Skeletal muscle satellite cell (primary cell): ENCODE results near the gene ZNF536.
"Not testable (repeated sequence)": the region's sequence is repeated elsewhere in the genome, so short reads cannot be mapped to it uniquely, and the experiment has no call there.

Experiments used
- H3K27me3 ChIP-seq: 2 replicates; pipeline ENCODE4 v1.7.0; 2013; ENCODE audit warnings: low read length; ENCODE audit not compliant: control insufficient read depth, insufficient read depth
- H3K36me3 ChIP-seq: 2 replicates; pipeline ENCODE4 v1.7.0; 2013; ENCODE audit warnings: mild to moderate bottlenecking, control low read depth, low read length; ENCODE audit not compliant: insufficient read depth
- H3K4me1 ChIP-seq: 2 replicates; pipeline ENCODE4 v1.7.0; 2013; ENCODE audit warnings: low read length; ENCODE audit not compliant: control insufficient read depth, insufficient read depth
- H3K4me2 ChIP-seq: 2 replicates; pipeline ENCODE4 v1.7.0; 2013; ENCODE audit warnings: mild to moderate bottlenecking, low read length
- H3K4me3 ChIP-seq: 2 replicates; pipeline ENCODE4 v1.7.0; 2013; ENCODE audit warnings: low read length
- H3K9ac ChIP-seq: 2 replicates; pipeline ENCODE4 v1.7.0; 2013; ENCODE audit warnings: mild to moderate bottlenecking, low read depth, low read length, moderate library complexity
- H3K9me3 ChIP-seq: replicated peaks from 2 replicates; pipeline ENCODE4 v1.7.0; 2013; ENCODE audit warnings: mild to moderate bottlenecking, control low read depth, low read length

Gene ZNF536

DNA sequence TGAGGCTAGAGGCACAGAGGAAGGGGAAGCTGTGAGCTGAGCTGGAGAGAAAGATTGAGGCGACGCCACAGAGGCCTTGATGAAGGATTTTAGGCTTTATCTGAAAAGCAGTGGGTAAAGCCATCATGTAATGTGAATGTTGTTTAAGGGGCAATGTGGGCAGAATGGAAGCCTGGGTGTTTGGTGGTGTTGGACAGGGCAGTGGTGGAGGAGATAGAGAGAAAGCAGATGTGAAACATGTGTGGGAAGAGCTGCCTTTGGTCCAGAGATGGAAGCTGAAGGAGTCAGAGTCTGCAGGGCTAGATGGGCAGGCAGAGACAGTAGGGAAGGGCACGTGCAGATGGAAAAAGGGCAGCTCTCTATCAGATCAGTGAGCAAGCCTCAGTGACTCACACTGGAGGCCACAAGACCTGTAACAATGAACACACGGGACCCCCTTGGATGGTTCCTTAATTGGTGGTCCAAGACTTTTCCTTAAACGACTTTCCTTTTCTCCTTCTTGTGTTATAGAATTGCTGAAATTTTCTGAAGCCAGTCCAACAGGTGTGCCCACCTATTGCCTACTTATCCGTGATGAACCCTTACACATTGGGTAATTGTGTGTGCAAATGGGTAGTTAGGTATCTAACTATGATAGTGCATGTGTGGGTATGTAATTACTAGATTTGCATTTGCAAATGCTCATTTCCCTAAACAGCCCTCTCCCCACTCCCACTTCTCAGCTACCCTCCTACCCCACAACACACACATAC lies 21.7 kb downstream of the ZNF536 start:
- H3K9ac ChIP-seq = no peak overlapping the region
- H3K27me3 ChIP-seq = no peaks in the 10 kb centered on the region
- H3K4me3 ChIP-seq = no peak overlapping the region
- H3K4me1 ChIP-seq = no peaks in the 10 kb centered on the region
- peaks cover 2% of the 10 kb centered on the region for H3K9me3 ChIP-seq
- H3K4me2 ChIP-seq = no peak overlapping the region
- no peaks in the 10 kb centered on the region for H3K36me3 ChIP-seq

DNA sequence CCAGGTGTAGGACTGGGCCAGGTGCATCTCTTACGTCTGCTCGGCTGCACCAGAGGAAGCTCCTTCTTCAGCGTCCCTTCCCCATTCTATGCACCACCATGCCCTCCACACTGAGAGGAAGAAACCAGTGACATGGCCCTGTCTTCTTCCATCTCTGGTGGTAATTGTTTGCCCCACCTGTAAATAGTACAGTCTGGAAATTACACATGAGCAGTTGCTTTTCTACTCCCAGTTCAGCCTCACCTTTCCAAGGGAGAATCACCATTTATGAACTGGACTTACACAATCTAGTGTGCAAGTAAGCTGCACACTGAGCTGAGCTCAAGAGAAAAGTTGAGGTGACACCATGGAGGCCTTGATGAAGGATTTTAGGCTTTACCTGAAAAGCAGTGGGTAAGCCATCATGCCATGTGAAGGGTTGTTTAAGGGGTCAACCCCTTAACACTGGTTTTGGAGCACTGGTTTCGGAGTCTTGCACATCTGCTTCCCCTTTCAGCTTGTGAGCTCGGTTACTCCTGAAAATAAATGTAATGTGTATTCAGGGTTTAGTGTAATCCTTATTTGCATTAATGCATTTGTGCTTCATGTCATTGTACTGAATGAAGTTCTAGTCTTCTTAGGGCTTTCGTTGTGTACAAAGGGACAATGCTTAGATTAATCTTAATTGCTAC lies 22.4 kb downstream of the ZNF536 start:
- Histone ChIP-seq H3K4me3 (no peak overlapping the region), H3K36me3 (no peaks in the 10 kb centered on the region), H3K4me1 (no peaks in the 10 kb centered on the region), H3K27me3 (no peaks in the 10 kb centered on the region), H3K4me2 (no peak overlapping the region), H3K9ac (no peak overlapping the region), H3K9me3 (no peaks in the 10 kb centered on the region)

DNA sequence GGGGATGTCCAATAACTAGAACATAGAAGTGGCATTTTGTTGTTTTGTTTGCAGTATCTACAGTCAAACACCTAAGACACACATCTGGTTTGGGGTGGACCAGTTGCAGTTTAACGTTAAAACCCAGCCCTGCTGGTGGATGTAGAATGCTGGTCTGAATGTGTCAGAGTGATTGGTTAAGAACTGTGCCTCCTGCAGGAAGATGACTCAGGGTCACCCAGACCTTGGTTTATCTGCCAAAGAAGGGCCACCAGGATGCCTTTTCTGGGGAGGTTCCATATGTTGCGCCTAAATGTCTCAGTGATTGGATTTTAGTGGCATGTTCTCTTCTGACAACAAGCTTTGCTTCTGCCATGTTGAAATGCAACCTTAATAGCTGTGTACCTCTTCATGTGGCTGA lies 23.1 kb downstream of the ZNF536 start:
- H3K4me2 ChIP-seq = no peak overlapping the region
- H3K9me3 ChIP-seq = no peaks in the 10 kb centered on the region
- no peaks in the 10 kb centered on the region for H3K4me1 ChIP-seq
- H3K36me3 ChIP-seq = no peaks in the 10 kb centered on the region
- no peak overlapping the region for H3K9ac ChIP-seq
- no peaks in the 10 kb centered on the region for H3K27me3 ChIP-seq
- H3K4me3 ChIP-seq = no peak overlapping the region

DNA sequence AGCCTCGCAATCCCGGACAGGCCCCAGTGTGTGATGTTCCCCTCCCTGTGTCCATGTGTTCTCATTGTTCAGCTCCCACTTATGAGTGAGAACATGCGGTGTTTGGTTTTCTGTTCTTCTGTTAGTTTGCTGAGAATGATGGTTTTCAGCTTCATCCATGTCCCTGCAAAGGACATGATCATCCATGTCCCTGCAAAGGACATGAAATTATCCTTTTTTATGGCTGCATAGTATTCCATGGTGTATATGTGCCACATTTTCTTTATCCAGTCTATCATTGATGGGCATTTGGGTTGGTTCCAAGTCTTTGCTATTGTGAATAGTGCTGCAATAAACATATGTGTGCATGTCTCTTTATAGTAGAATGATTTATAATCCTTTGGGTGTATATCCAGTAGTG lies 26.4 kb downstream of the ZNF536 start:
- H3K36me3 ChIP-seq, H3K4me2 ChIP-seq: not testable (repeated sequence)

DNA sequence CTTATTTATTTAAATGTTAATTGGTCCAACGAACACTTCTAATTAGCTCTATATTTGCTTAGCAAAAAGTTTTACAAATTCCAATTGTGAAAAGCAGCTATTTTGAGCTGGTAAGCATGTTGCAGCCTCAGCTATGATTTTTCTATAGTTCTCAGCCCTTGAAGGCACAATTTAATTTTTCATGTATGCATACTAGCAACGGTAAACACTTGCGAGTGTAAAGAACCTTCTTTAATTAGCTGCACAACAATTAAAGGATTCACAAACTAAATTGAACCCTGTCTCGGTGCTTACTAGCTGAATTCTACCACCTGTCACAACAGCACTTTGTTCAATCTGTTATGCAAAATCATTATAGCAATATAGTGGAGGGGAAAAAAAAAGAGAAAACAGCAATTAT lies 29.8 kb downstream of the ZNF536 start:
- Histone ChIP-seq H3K9ac (no peak overlapping the region), H3K4me2 (no peak overlapping the region), H3K9me3 (no peaks in the 10 kb centered on the region), H3K4me3 (no peak overlapping the region), H3K36me3 (no peaks in the 10 kb centered on the region), H3K4me1 (no peaks in the 10 kb centered on the region), H3K27me3 (no peaks in the 10 kb centered on the region)

More for the DNA sequence above, 26.4 kb downstream of the ZNF536 start:
- not testable (repeated sequence) for H3K27me3 ChIP-seq, H3K9ac ChIP-seq, H3K4me3 ChIP-seq, H3K4me1 ChIP-seq, H3K9me3 ChIP-seq

DNA sequence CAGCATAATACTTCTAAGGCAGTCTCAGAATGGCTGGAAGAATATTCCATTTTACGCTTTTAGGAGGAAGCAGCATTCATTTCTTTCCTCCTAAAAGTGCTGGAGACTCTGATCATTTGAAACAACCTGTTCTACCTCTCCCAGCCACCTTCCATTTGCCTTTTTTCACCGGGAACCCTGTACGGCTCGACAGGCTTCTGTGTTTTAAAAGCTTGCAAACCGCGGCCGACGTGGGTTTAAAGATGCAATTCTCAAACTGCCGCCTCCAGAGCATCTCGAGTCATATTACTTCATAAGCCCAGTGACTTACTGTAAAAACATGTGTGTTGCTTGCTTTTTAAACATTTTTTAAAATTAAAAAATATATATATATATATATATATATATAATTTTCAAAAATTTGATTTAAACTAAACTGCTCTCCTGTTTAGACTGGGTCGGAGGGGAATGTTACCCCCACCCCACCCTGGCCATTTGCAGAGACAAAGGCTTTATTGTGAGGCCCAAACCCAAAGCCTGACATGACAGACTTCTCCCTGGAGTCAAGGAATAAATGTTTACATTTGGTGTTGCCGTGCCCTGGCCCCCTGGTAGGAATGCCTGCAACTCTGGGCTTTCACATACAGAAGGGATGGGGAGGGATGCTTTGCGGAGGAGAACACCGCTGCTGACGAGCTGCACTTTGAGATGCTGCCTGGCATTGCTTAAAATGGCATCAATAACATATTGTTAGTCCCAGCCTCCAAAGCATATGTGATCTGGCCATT lies 30.4 kb downstream of the ZNF536 start:
- no peaks in the 10 kb centered on the region for H3K27me3 ChIP-seq
- H3K4me3 ChIP-seq = no peak overlapping the region
- H3K36me3 ChIP-seq = no peaks in the 10 kb centered on the region
- no peak overlapping the region for H3K9ac ChIP-seq
- no peaks in the 10 kb centered on the region for H3K9me3 ChIP-seq
- H3K4me2 ChIP-seq = no peak overlapping the region
- no peaks in the 10 kb centered on the region for H3K4me1 ChIP-seq

DNA sequence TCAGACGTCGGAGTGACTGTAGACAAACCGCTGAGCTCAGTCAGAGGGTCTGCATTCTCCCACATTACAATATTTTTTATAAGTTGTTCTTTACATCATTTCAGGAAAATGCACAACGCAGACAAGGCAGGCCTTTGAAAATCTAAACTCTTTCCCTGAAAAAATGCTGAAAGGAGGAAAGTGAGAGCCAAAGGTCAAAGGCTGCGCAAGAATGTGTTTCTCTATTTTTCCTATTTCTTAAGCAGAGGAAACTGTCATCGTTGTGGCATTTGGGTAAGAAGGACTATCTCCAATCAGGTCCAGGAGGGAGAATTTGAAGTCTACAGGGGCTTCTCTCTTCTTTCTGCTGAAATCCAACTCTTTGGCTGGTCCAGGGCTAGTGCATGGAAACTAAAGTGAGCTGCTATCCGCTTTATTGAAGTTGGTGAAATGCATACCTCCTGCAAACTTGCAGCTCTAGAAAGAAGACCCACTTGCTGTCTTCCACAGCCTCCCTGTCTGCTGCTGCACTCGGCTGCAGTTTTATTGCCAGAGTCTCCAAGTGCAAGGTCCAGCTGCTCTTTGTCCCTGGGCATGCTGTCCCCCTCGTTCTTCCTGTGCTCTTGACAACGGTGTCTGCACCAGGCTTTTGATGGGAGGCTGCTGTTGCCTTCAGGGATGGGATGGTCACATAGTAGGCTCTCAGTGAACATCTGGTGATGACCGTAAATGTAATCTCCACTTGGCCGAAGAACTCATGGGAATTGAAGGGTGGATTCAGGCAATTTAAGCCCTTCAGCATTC lies 31.2 kb downstream of the ZNF536 start:
- Histone ChIP-seq H3K4me2 (no peak overlapping the region), H3K36me3 (no peaks in the 10 kb centered on the region), H3K27me3 (no peaks in the 10 kb centered on the region), H3K4me3 (no peak overlapping the region), H3K9me3 (no peaks in the 10 kb centered on the region), H3K9ac (no peak overlapping the region), H3K4me1 (no peaks in the 10 kb centered on the region)

DNA sequence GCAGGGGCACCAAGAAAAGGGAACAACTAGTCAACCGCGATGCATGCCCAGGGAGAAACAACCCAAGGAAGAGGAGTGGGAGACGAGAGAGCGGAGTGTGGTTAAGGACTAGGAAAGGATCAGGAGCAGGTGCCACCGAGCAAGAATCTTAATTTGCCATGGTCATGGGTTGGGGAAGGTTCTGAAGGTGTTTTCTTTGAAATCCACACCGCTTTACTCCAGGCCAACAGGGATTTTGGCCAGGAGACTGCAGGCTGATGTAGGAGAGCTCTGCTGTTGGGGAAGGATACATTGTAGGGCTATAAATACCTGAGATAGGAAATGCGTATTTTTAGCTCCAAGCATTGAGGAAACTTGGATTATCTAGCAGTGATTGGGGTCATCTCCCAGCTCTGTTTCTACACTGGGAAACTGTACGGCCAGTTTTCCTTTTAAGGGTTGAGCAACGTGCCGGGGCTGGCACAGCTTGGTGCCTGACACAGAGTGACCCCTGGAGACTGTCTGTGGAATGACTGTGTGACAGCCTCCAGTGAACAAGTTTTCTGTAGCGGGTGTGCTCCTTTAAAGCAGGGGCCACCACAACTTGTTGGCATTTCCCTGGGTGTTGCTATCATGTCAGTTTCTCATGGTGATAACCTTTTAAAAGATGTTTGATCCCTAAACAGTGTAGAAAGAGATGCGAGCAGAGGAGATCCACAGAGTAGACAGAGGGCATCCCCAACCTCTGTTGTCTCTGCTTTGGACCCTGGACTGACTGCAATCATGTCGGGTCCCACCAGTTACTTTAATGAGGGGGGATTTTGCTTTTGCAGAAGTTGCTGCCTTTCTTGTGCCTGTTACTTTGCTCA lies 34.3 kb downstream of the ZNF536 start:
- H3K36me3 ChIP-seq = no peaks in the 10 kb centered on the region

DNA sequence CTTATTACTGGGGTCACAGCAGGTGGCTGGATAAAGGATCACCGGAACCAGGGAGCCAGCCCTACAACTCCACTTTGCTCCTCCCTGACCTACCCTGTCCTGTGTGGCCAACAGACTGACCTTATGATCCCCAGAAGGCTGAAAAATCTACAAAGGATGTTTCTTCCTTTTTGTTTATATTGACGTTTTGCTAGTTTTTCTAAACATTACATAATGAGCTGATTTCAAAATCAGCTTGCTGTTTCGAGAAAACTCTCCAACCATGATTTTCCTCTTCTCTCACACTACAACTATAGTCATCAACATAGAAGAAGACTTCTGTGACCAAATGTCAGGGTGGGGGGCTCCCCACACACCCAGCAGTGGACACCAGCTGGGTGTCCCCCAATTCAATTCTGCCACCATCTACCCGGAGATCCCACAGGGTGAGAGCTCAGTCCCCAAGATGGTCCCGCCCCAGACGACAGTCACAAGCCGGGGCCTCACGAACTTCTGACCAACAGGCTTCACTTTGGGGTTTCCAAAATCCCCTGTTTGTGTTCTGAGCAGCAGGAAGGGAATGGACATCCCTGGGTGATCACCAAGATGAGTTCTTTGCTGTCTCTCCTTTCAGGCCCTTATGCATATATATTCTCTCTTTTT lies 35.0 kb downstream of the ZNF536 start:
- no peaks in the 10 kb centered on the region for H3K27me3 ChIP-seq
- no peak overlapping the region for H3K4me2 ChIP-seq
- no peaks in the 10 kb centered on the region for H3K9me3 ChIP-seq
- H3K4me1 ChIP-seq = no peaks in the 10 kb centered on the region
- H3K36me3 ChIP-seq = no peaks in the 10 kb centered on the region
- H3K9ac ChIP-seq = no peak overlapping the region
- H3K4me3 ChIP-seq = no peak overlapping the region

More for the DNA sequence above, 34.3 kb downstream of the ZNF536 start:
- Histone ChIP-seq H3K4me3 (no peak overlapping the region), H3K9ac (no peak overlapping the region), H3K4me1 (no peaks in the 10 kb centered on the region), H3K4me2 (no peak overlapping the region), H3K27me3 (no peaks in the 10 kb centered on the region), H3K9me3 (no peaks in the 10 kb centered on the region)

DNA sequence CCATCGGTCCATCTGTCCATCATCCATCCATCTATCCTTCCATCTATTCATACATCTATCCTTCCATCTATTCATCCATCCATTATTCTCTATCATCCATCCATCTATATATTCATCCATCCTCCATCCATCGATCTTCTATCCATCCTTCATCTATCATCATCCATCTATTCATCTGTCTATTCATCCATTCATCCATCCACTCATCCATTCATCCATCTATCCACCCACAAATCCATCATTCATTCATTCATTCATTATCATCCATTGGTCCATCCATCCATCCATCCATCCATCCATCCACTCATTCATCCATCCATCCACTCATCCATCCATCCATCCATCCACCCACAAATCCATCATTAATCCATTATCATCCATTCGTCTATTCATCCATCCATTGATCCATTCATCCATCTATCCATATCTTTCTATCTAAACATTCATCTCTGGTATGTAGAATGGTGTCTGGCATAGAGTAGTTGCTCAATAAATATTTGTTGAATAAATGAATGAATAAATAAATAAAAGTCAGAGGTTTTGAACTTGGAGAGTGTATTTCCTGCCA lies 36.6 kb downstream of the ZNF536 start:
- Histone ChIP-seq H3K9ac (no peak overlapping the region), H3K4me1 (no peaks in the 10 kb centered on the region), H3K36me3 (no peaks in the 10 kb centered on the region), H3K27me3 (no peaks in the 10 kb centered on the region), H3K4me2 (no peak overlapping the region), H3K9me3 (no peaks in the 10 kb centered on the region), H3K4me3 (no peak overlapping the region)
